Aorta (tissue), 5 donors: ENCODE measurements around the gene APP. TPM values are rescaled to one million over a fixed set of nuclear protein-coding genes. Genes with fewer than 3 reads are reported as not detected.

Experiments used
- ATAC-seq: fragments of 200-7000 bp; cut with Tn5 transposase; one replicate; pipeline ENCODE4 v1.9.1; 2022; ENCODE audit warnings: moderate library complexity; ENCODE audit not compliant: low FRiP score
- DNase-seq, 2 donors: peaks; one replicate each; pipeline ENCODE4 v3.0.0-alpha.2; 2020
- H3K27ac ChIP-seq, 2 donors: one replicate each; pipeline ENCODE4 v1.5.1; 2013; ENCODE audit warnings: low read length in 2 of 2, mild to moderate bottlenecking in 2 of 2, moderate library complexity in 2 of 2, control low read depth in 1 of 2, inconsistent platforms in 1 of 2, low read depth in 1 of 2
- H3K27me3 ChIP-seq, 2 donors: one replicate each; pipeline ENCODE4 v1.6.1; 2013; ENCODE audit warnings: control low read depth in 1 of 2, low read length in 1 of 2, mild to moderate bottlenecking in 1 of 2, moderate library complexity in 1 of 2; ENCODE audit not compliant: insufficient read depth in 2 of 2, control insufficient read depth in 1 of 2
- H3K36me3 ChIP-seq, 2 donors: one replicate each; pipeline ENCODE4 v1.6.1; 2013; ENCODE audit warnings: control low read depth in 1 of 2, low read length in 1 of 2, mild to moderate bottlenecking in 1 of 2; ENCODE audit not compliant: insufficient read depth in 2 of 2, control insufficient read depth in 1 of 2
- H3K4me1 ChIP-seq, 2 donors: one replicate each; pipeline ENCODE4 v1.6.1; 2013; ENCODE audit warnings: low read length in 2 of 2, control low read depth in 1 of 2, mild to moderate bottlenecking in 1 of 2, moderate library complexity in 1 of 2; ENCODE audit not compliant: insufficient read depth in 2 of 2, control insufficient read depth in 1 of 2
- H3K4me3 ChIP-seq, 2 donors: one replicate each; pipeline ENCODE4 v1.5.1; 2013; ENCODE audit warnings: low read length in 2 of 2, control low read depth in 1 of 2, mild to moderate bottlenecking in 1 of 2
- H3K9me3 ChIP-seq: one replicate; pipeline ENCODE4 v1.6.1; 2013; ENCODE audit warnings: mild to moderate bottlenecking, low read length; ENCODE audit not compliant: control insufficient read depth
- WGBS, 2 donors: extraction: QIAGEN DNeasy Blood & Tissue Kit; methylation state at CpG; one replicate each; pipeline ENCODE4 v1.1.7; 2013; 5-methylcytosine and 5-hydroxymethylcytosine counted together
- intact Hi-C, 2 donors: fragments of 100-400 bp; cut with DNase I; formaldehyde crosslinking; loops; one replicate each; pipeline versions ENCODE4 v1.14.2 to v1.15.0; 2022
- polyA plus RNA-seq, 2 donors: library from polyadenylated mRNA; stranded (reverse); fragments of 200-250 nt; gene quantifications; one replicate each; pipeline ENCODE4 v1.2.3, GENCODE V29; 2013
- total RNA-seq, 2 donors: library from RNA; stranded (reverse); fragmentation: NEBNext Ultra II Directional; extraction: Animal tissue kit (Norgen Biotek cat#: 25700); gene quantifications; one replicate each; pipeline ENCODE4 v1.2.1, GENCODE V29; 2021
- donor health status: healthy with polysubstance abuse.
- donor health status: Bipolar disorder and iron deficiency.
- donor health status: DM: no; HTN: no; CAD: no.
- donor health status: DM: no; HTN: no; CAD: no.
- donor health status: DM: yes; HTN: yes; CAD: no.

Gene APP
- total and polyA plus RNA-seq, 4 donors = 149 to 581 (median 371) TPM

DNA sequence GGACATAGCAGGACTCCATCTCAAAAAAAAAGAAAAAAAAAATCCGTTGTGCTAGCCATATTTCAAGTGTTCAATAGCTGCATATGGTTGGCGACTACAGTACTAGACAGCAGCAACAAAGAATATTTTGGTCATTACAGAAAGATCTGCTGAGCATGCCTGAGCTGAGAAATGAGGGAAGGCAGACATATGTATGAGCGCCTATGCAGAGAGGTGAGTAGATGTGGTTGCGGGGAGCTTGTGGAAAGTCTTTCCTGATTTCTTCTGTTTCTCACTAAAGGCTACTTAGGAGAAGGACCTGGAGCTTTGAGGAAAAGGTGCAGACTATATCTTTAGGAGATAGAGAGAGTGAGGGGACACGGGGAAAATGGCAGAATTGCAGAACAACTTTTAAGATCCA lies 21.0 kb upstream of the APP start:
- Histone ChIP-seq H3K36me3 (no peaks in the 10 kb centered on the region), H3K27ac (no peak overlapping the region), H3K4me3 (no peak overlapping the region), H3K9me3 (no peaks in the 10 kb centered on the region), H3K27me3 (no peaks in the 10 kb centered on the region), H3K4me1 (no peaks in the 10 kb centered on the region)
- no peak for ATAC-seq
- 82 to 87% methylated on average over 5 of the region's 5 CpGs for WGBS, 2 donors
- intact Hi-C loops = no loop called here
- DNase-seq = no peak

GRCh38 chr21:26188422-26188821 lies 17.9 kb upstream of the APP start:
- 79 to 81% methylated on average over 5 of the region's 5 CpGs for WGBS, 2 donors
- DNase-seq (no peak), ATAC-seq (no peak)
- H3K9me3 ChIP-seq = no peaks in the 10 kb centered on the region
- no peaks in the 10 kb centered on the region for H3K36me3 ChIP-seq
- intact Hi-C loops = no loop called here
- no peak overlapping the region for H3K4me3 ChIP-seq
- no peaks in the 10 kb centered on the region for H3K4me1 ChIP-seq
- H3K27ac ChIP-seq = no peak overlapping the region
- no peaks in the 10 kb centered on the region for H3K27me3 ChIP-seq

GRCh38 chr21:26185446-26185845 lies 14.9 kb upstream of the APP start:
- Histone ChIP-seq H3K4me3 (no peak overlapping the region), H3K27ac (no peak overlapping the region), H3K36me3 (no peaks in the 10 kb centered on the region), H3K27me3 (no peaks in the 10 kb centered on the region), H3K4me1 (no peaks in the 10 kb centered on the region), H3K9me3 (no peaks in the 10 kb centered on the region)
- intact Hi-C loops = no loop called here
- ATAC-seq (no peak), DNase-seq (no peak)
- WGBS, 2 donors = 89% methylated on average over 2 of the region's 2 CpGs

- DNase-seq (no peak), ATAC-seq (no peak)
- Histone ChIP-seq H3K36me3 (no peaks in the 10 kb centered on the region), H3K27me3 (no peaks in the 10 kb centered on the region), H3K9me3 (no peaks in the 10 kb centered on the region), H3K4me1 (no peaks in the 10 kb centered on the region), H3K4me3 (no peak overlapping the region), H3K27ac (no peak overlapping the region)
- 69 to 90% methylated on average over 2 of the region's 2 CpGs for WGBS, 2 donors
- intact Hi-C loops = no loop called here
Measured at GRCh38 chr21:26185021-26185420, 14.5 kb upstream of the APP start.

DNA sequence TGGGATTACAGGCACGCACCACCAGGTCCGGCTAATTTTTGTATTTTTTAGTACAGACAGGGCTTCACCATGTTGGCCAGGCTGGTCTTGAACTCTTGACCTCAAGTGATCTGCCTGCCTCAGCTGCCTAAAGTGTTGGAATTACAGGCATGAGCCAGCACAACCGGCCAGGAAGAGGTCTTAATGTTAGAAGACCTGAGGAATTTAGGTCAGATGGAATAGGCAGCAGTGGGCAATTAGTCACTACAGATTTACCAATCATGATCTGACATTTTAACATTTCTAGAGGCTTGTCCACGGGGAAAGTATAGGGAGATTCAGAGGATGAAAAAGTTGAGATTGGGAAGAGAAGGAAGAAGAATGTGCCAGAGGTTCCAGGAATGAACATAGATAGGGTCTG lies 8.9 kb upstream of the APP start:
- H3K4me1 ChIP-seq = no peaks in the 10 kb centered on the region
- DNase-seq = no peak
- intact Hi-C loops = no loop called here
- H3K4me3 ChIP-seq = no peak overlapping the region
- WGBS, 2 donors = 70 to 78% methylated on average over 4 of the region's 4 CpGs
- no peak overlapping the region for H3K27ac ChIP-seq
- no peak for ATAC-seq
- no peaks in the 10 kb centered on the region for H3K27me3 ChIP-seq
- H3K9me3 ChIP-seq = no peaks in the 10 kb centered on the region
- no peaks in the 10 kb centered on the region for H3K36me3 ChIP-seq

- H3K9me3 ChIP-seq = no peaks in the 10 kb centered on the region
- H3K4me3 ChIP-seq = no peak overlapping the region
- intact Hi-C loops = no loop called here
- ATAC-seq = no peak
- no peaks in the 10 kb centered on the region for H3K27me3 ChIP-seq
- H3K27ac ChIP-seq = no peak overlapping the region
- no peaks in the 10 kb centered on the region for H3K36me3 ChIP-seq
- DNase-seq = no peak
- no peaks in the 10 kb centered on the region for H3K4me1 ChIP-seq
- WGBS, 2 donors = 91 to 94% methylated on average over 5 of the region's 5 CpGs
Measured at GRCh38 chr21:26177746-26178426, 7.3 kb upstream of the APP start.

GRCh38 chr21:26177187-26177586 lies 6.6 kb upstream of the APP start:
- intact Hi-C loops = no loop called here
- no peaks in the 10 kb centered on the region for H3K9me3 ChIP-seq
- no peaks in the 10 kb centered on the region for H3K4me1 ChIP-seq
- ATAC-seq (no peak), DNase-seq (no peak)
- no peaks in the 10 kb centered on the region for H3K36me3 ChIP-seq
- 69% methylated on average over 5 of the region's 5 CpGs for WGBS, 2 donors
- no peak overlapping the region for H3K27ac ChIP-seq
- no peak overlapping the region for H3K4me3 ChIP-seq
- H3K27me3 ChIP-seq = no peaks in the 10 kb centered on the region

- WGBS, 2 donors = 56 to 57% methylated on average over 17 of the region's 17 CpGs
- no peaks in the 10 kb centered on the region for H3K9me3 ChIP-seq
- H3K27ac ChIP-seq = no peak overlapping the region
- peak overlapping the region; percentile 90 to 93 for H3K4me3 ChIP-seq
- DNase-seq = no peak
- no peaks in the 10 kb centered on the region for H3K36me3 ChIP-seq
- no peak for ATAC-seq
- intact Hi-C loops = loop anchor here (5.0 kb wide), 2 partner anchors 274 to 289 kb away; no protein-coding TSS in a partner anchor
- H3K4me1 ChIP-seq = no peaks in the 10 kb centered on the region
- no peaks in the 10 kb centered on the region for H3K27me3 ChIP-seq
Measured at GRCh38 chr21:26171258-26172100, 909 bp upstream of the APP start.
